GF-D8 (cell line): ENCODE data around the gene FRRS1L.
A peak's percentile ranks its signal among the peaks of the same experiment; 100 is the strongest.
"Not testable (repeated sequence)": the region's sequence is repeated elsewhere in the genome, so short reads cannot be mapped to it uniquely, and the experiment has no call there.

Experiments
- DNase-seq: peaks from one replicate; lab custom pipeline; 2025; lab: John Stamatoyannopoulos, UW

The FRRS1L gene

GRCh38 chr9:109129470-109130197 is 37.4 kb downstream of the FRRS1L start:
- no peak for DNase-seq

- not testable (repeated sequence) for DNase-seq
Observed at GRCh38 chr9:109126671-109127070, 40.4 kb downstream of the FRRS1L start.

GRCh38 chr9:109124121-109124520 is 42.9 kb downstream of the FRRS1L start:
- DNase-seq = no peak

- peak; percentile 67 for DNase-seq
Observed at GRCh38 chr9:109122726-109123621, 44.1 kb downstream of the FRRS1L start.

GRCh38 chr9:109121232-109121796 is 45.7 kb downstream of the FRRS1L start:
- no peak for DNase-seq

GRCh38 chr9:109120204-109120789 is 46.8 kb downstream of the FRRS1L start:
- DNase-seq = no peak

GRCh38 chr9:109119439-109120203 is 47.4 kb downstream of the FRRS1L start, which contains the start of gene TMEM245:
TSS of gene TMEM245 (minus strand) at chr9:109119947. CDS start at chr9:109119913, 34 bp downstream.
- DNase-seq = peak; percentile 96

GRCh38 chr9:109118808-109119438 is 48.1 kb downstream of the FRRS1L start:
- no peak for DNase-seq

GRCh38 chr9:109117856-109118807 is 48.9 kb downstream of the FRRS1L start:
- DNase-seq = peak; percentile 18

- no peak for DNase-seq
Observed at GRCh38 chr9:109115931-109116526, 51.0 kb downstream of the FRRS1L start.

GRCh38 chr9:109114670-109115069 is 52.4 kb downstream of the FRRS1L start:
- DNase-seq = no peak

- no peak for DNase-seq
Observed at GRCh38 chr9:109113892-109114609, 53.0 kb downstream of the FRRS1L start.

- DNase-seq = no peak
Observed at GRCh38 chr9:109113254-109113653, 53.8 kb downstream of the FRRS1L start.

GRCh38 chr9:109110329-109111021 is 56.6 kb downstream of the FRRS1L start:
- DNase-seq = no peak

- DNase-seq = no peak
Observed at GRCh38 chr9:109109967-109110328, 57.1 kb downstream of the FRRS1L start.

- DNase-seq = no peak
Observed at GRCh38 chr9:109108318-109108717, 58.7 kb downstream of the FRRS1L start.

GRCh38 chr9:109107402-109108240 is 59.4 kb downstream of the FRRS1L start:
- no peak for DNase-seq
